ENCODE results near the gene RPS21. TPM values are rescaled to one million over a fixed set of nuclear protein-coding genes. Genes with fewer than 3 reads are reported as not detected.

Gene RPS21
- 1,935 TPM for total RNA-seq

DNA sequence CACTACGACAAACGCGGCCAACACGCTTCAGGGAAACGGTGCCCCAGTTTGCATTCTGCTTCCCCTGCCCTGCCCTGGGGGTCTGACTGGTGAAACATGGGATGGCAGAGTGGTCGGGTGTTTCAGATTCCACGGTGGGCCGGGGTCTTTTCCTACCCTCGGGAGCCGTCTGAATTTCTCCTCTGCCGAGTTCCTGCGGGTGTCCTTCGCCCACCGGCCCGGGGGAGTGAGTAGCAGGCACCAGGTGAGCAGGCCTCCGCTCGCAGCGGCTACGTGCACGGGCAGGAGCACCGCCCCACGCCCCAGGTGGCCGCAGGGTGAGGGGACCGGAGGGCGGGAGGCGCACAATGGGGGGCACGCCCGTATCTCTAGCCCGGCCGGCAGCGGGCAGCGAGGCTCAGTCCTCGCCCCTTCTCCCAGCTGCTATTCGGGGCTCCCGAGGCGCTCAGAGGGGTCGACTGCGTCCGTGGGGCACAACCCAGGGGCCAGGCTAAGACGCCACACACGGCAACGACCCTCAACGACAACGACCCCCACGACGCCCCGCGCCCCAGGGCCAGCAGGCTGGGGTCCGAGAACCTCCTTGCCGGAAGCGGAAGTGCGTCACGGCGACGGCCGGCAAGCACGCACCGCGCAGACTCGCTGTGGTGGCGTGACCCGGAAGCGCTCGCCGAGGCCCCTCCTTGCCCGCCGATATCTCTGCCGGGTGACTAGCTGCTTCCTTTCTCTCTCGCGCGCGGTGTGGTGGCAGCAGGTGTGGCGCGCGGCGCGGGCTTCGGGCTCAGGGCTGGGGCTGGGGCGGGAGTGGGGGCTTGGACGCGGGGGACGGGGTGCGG lies at the start of gene RPS21:
RPS21 (plus strand) TSS at position 721 of the 836 bp plus-strand sequence. CDS start 236 bp downstream, outside the sequence.
- Histone ChIP-seq H3K27me3 (no peaks in the 10 kb centered on the region), H3K9me3 (no peaks in the 10 kb centered on the region), H3K36me3 (peaks cover 0 to 27% of the 10 kb centered on the region in 2 donors), H3K27ac (peak within 1 kb of the TSS; percentile 92), H3K4me1 (peaks cover 40% of the 10 kb centered on the region), H3K4me3 (peak within 1 kb of the TSS; percentile 87 to 100)
- DNase-seq (ENCODE audit: extremely low spot score in 2 of 2): no peak
- TF ChIP-seq POLR2A (IDR thresholded peaks at IDR 0.05) (peak in 1 of 2 donors; percentile 52), POLR2AphosphoS5 (IDR thresholded peaks at IDR 0.05; ENCODE audit: insufficient read depth in 1 of 2, low read depth in 1 of 2) (peak; percentile 90 to 97), CTCF (IDR thresholded peaks at IDR 0.05) (peak in 1 of 3 experiments; percentile 12)
- intact Hi-C loops (cut with DNase I): loop anchor here (5.0 to 10.0 kb wide), 2 partner anchors 84 to 242 kb away; partner anchors contain the start of genes ADRM1, PSMA7 and SS18L1

DNA sequence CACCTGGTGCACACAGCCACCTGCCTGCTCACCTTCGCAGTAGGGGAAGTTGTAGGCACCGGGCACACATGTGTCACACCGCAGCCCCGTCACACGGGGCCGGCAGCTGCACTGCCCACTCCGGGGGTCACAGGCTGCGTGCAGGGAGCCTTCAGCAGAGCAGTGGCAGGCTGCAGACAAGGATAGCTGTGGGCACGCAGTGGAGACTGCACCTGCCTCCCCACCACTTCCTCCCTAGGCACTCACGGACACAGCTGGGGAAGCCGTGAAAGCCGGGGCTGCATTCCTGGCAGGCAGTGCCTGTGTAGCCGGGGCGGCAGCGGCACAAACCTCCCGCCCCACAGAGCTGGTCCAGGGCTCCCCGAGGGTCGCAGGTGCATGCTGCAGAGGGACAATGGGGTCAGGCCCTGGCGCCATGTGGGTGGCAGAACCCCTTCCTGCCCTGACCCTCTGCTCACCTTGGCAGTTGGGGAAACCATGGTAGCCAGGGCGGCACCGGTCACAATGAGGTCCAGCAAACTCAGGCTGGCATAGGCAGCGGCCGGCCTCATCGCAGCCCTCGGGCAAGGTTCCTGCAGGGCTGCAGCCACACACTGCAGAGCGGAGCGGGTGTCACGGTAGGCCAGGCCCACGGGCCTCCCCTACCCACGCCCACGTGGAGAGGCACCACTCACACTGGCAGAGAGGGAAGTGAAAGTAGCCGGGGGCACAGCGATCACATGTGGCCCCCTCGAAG lies 49.2 kb upstream of the RPS21 start:
- no peaks in the 10 kb centered on the region for H3K9me3 ChIP-seq
- intact Hi-C loops (cut with DNase I): no loop called here
- H3K27me3 ChIP-seq: no peaks in the 10 kb centered on the region
- peaks cover 0 to 39% of the 10 kb centered on the region in 2 donors for H3K36me3 ChIP-seq
- no peak overlapping the region for H3K4me3 ChIP-seq
- TF ChIP-seq POLR2AphosphoS5 (IDR thresholded peaks at IDR 0.05; ENCODE audit: insufficient read depth in 1 of 2, low read depth in 1 of 2) (no peak), CTCF (IDR thresholded peaks at IDR 0.05) (no peak), POLR2A (IDR thresholded peaks at IDR 0.05) (no peak)
- DNase-seq (ENCODE audit: extremely low spot score in 2 of 2): no peak
- no peaks in the 10 kb centered on the region for H3K4me1 ChIP-seq
- H3K27ac ChIP-seq: no peak overlapping the region

GRCh38 chr20:62338294-62338620 lies 48.6 kb upstream of the RPS21 start:
- no peaks in the 10 kb centered on the region for H3K27me3 ChIP-seq
- no peak overlapping the region for H3K27ac ChIP-seq
- TF ChIP-seq POLR2A (IDR thresholded peaks at IDR 0.05) (no peak), CTCF (IDR thresholded peaks at IDR 0.05) (no peak), POLR2AphosphoS5 (IDR thresholded peaks at IDR 0.05; ENCODE audit: insufficient read depth in 1 of 2, low read depth in 1 of 2) (no peak)
- intact Hi-C loops (cut with DNase I): no loop called here
- H3K36me3 ChIP-seq: peaks cover 0 to 33% of the 10 kb centered on the region in 2 donors
- no peak for DNase-seq (ENCODE audit: extremely low spot score in 2 of 2)
- H3K4me3 ChIP-seq: no peak overlapping the region
- H3K4me1 ChIP-seq: no peaks in the 10 kb centered on the region
- H3K9me3 ChIP-seq: no peaks in the 10 kb centered on the region

DNA sequence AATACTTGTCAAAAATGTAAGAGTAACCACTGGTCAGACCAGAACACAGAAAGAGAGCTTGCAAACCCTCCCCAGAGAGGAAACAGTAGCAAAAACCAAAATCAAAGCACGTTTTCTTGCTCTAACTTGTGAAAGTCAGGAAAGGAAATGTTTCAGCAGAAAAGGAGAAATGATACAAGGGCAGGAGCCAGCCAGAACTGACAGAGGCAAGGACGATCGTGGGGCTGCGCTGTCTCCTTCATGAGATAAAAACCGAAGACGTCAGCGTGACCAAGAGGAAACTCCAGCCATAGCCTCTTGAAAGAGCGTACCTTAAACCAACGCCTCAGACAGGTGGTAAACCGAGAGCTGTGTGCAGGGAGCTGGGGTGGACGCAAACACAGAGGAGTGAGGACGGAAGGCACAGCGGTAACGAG lies 47.2 kb upstream of the RPS21 start:
- H3K36me3 ChIP-seq: peaks cover 0 to 24% of the 10 kb centered on the region in 2 donors
- no peak for TF ChIP-seq CTCF (IDR thresholded peaks at IDR 0.05)
- no peak for TF ChIP-seq POLR2A (IDR thresholded peaks at IDR 0.05)
- no peak for TF ChIP-seq POLR2AphosphoS5 (IDR thresholded peaks at IDR 0.05; ENCODE audit: insufficient read depth in 1 of 2, low read depth in 1 of 2)
- DNase-seq (ENCODE audit: extremely low spot score in 2 of 2): no peak
- no peak overlapping the region for H3K4me3 ChIP-seq
- intact Hi-C loops (cut with DNase I): no loop called here
- no peak overlapping the region for H3K27ac ChIP-seq
- no peaks in the 10 kb centered on the region for H3K4me1 ChIP-seq
- no peaks in the 10 kb centered on the region for H3K27me3 ChIP-seq
- no peaks in the 10 kb centered on the region for H3K9me3 ChIP-seq

All from vagina (tissue), 2 donors.